Measurements from ENCODE around the gene ARL13B. TPM values are rescaled to one million over a fixed set of nuclear protein-coding genes. Genes with fewer than 3 reads are reported as not detected.

Gene ARL13B
- total RNA-seq, 1 donor from 2014 or later = 4.5 TPM

DNA sequence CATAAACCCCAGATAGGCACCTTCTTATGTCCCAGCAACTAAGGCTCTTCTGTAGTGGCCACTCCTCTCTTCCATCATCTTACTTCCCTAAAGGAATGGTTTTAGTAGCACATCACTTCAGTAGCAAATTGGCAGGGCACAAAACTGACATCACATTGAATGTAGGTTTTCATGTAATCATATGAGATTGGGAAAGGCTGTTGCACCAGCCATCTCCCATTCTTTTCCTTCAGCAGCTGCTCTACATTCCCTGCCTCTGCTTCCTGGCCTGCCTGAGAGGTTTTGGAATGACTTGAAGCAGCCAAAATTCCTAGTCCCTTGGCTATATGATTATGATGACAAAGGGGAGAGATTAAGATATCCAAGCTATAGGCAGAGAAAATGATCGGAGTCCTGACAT is 119.4 kb downstream of the ARL13B start:
- Histone ChIP-seq H3K4me1 (no peaks in the 10 kb centered on the region), H3K4me3 (no peak overlapping the region), H3K27me3 (no peaks in the 10 kb centered on the region), H3K9me3 (no peaks in the 10 kb centered on the region), H3K27ac (no peak overlapping the region), H3K36me3 (peaks cover 15 to 43% of the 10 kb centered on the region in 2 donors)
- TF ChIP-seq, protein P1, sequence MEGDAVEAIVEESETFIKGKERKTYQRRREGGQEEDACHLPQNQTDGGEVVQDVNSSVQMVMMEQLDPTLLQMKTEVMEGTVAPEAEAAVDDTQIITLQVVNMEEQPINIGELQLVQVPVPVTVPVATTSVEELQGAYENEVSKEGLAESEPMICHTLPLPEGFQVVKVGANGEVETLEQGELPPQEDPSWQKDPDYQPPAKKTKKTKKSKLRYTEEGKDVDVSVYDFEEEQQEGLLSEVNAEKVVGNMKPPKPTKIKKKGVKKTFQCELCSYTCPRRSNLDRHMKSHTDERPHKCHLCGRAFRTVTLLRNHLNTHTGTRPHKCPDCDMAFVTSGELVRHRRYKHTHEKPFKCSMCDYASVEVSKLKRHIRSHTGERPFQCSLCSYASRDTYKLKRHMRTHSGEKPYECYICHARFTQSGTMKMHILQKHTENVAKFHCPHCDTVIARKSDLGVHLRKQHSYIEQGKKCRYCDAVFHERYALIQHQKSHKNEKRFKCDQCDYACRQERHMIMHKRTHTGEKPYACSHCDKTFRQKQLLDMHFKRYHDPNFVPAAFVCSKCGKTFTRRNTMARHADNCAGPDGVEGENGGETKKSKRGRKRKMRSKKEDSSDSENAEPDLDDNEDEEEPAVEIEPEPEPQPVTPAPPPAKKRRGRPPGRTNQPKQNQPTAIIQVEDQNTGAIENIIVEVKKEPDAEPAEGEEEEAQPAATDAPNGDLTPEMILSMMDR (IDR thresholded peaks at IDR 0.05) = no peak
- intact Hi-C loops (cut with DNase I) = no loop called here
- no peak for DNase-seq (ENCODE audit: low spot score in 2 of 2)

DNA sequence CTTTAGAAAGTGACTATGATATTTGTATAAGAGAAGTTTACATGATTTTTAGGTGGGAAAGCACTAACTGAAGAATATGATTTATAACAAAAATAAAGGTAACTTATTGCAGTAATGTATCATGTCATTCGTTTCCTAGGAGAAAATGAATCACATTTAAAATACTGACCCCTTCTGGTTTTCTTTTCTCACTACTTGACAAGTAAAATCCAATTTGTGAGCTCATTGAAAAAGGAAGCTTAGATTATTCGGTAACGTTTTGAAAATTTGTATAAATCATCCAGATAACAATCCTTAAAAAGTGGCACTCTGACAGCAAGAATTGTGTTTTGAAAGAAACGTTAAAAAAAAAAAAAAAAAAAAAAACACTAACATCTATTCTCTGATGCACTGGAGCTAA is 121.9 kb downstream of the ARL13B start:
- Histone ChIP-seq H3K36me3 (peaks cover 3 to 23% of the 10 kb centered on the region in 2 donors), H3K4me3 (no peak overlapping the region), H3K4me1 (no peaks in the 10 kb centered on the region), H3K9me3 (no peaks in the 10 kb centered on the region), H3K27ac (no peak overlapping the region), H3K27me3 (no peaks in the 10 kb centered on the region)
- intact Hi-C loops (cut with DNase I) = no loop called here
- TF ChIP-seq, protein P1 (IDR thresholded peaks at IDR 0.05) = no peak
- no peak for DNase-seq (ENCODE audit: low spot score in 2 of 2)

Other genes starting within 250 kb of the ARL13B start
- 44.2 TPM for gene PROS1, start 6.3 kb upstream of the ARL13B start, total RNA-seq
- not detected for gene STX19, start 48.4 kb downstream of the ARL13B start, total RNA-seq
- gene DHFR2, start 82.8 kb downstream of the ARL13B start, total RNA-seq = 1.1 TPM
- 17.1 TPM for gene NSUN3, start 82.9 kb downstream of the ARL13B start, total RNA-seq

Measured in ascending aorta (tissue), 2 donors.